B cell (primary cell): Measurements from ENCODE around the gene SDR39U1. TPM values are rescaled to one million over a fixed set of nuclear protein-coding genes. Genes with fewer than 3 reads are reported as not detected.

Experiments
- ATAC-seq: fragments of 200-7000 bp; cut with Tn5 transposase; one replicate; pipeline ENCODE4 v1.10.0; 2021; ENCODE audit warnings: low read depth, mild to moderate bottlenecking, moderate number of reproducible peaks, moderate library complexity
- CTCF ChIA-PET: fragments of 350-600 bp; sonication (Branson Sonifier 250); formaldehyde crosslinking; loops from one replicate; lab custom pipeline; 2021; ENCODE audit warnings: antibody characterized with exemption, inconsistent platforms; lab: Charles Lee
- POLR2A ChIA-PET: fragments of 350-600 bp; sonication (Branson Sonifier 250); formaldehyde crosslinking; loops from one replicate; lab custom pipeline; 2021; ENCODE audit warnings: antibody characterized with exemption; lab: Charles Lee
- DNase-seq: peaks from one replicate; pipeline ENCODE4 v3.0.0; 2013
- H2AFZ ChIP-seq: 2 replicates; pipeline ENCODE4 v1.6.1; 2012; ENCODE audit warnings: mild to moderate bottlenecking, low read depth, low read length; ENCODE audit not compliant: insufficient read depth, poor library complexity, severe bottlenecking
- H3K27ac ChIP-seq, 2 donors: 1 replicate in 1 of 2; 2 replicates in 1 of 2; pipeline ENCODE4 v1.5.1; 2012 to 2013; ENCODE audit warnings: low read length in 2 of 2, mild to moderate bottlenecking in 2 of 2, moderate library complexity in 1 of 2
- H3K27me3 ChIP-seq, 4 experiments: fragments of 200-600 bp in 1 of 4; sonication (generic) in 1 of 4; replicated peaks in 1 of 4; 1 replicate in 2 of 4; 2 replicates in 2 of 4; pipeline versions ENCODE4 v1.6.1 to v1.7.0; 2013 to 2016; ENCODE audit warnings: low read length in 3 of 4, mild to moderate bottlenecking in 2 of 4, mixed read lengths in 1 of 4, moderate library complexity in 1 of 4; ENCODE audit not compliant: insufficient read depth in 4 of 4, control insufficient read depth in 3 of 4; ENCODE audit errors: control extremely low read depth in 1 of 4
- H3K36me3 ChIP-seq, 2 experiments: replicated peaks in 1 of 2; 1 replicate in 1 of 2; 2 replicates in 1 of 2; pipeline versions ENCODE4 v1.6.1 to v1.7.1; 2013; ENCODE audit warnings: low read length in 1 of 2; ENCODE audit not compliant: insufficient read depth in 2 of 2, control insufficient read depth in 1 of 2; ENCODE audit errors: control extremely low read depth in 1 of 2, extremely low read depth in 1 of 2
- H3K4me1 ChIP-seq, 2 donors: fragments of 200-600 bp in 1 of 2; sonication (generic) in 1 of 2; 1 replicate in 1 of 2; 2 replicates in 1 of 2; pipeline versions ENCODE4 v1.5.1 to v1.6.1; 2013 to 2017; ENCODE audit warnings: low read length in 2 of 2; ENCODE audit not compliant: control insufficient read depth in 2 of 2, insufficient read depth in 2 of 2
- H3K4me2 ChIP-seq: replicated peaks from 2 replicates; pipeline ENCODE3; 2012; ENCODE audit warnings: mild to moderate bottlenecking, low read depth, low read length; ENCODE audit not compliant: poor library complexity, severe bottlenecking
- H3K4me3 ChIP-seq, 5 experiments: fragments of 200-600 bp in 1 of 5; sonication (generic) in 1 of 5; 1 replicate in 3 of 5; 2 replicates in 2 of 5; pipeline versions ENCODE4 v1.5.1 to v1.7.0; 2011 to 2016; ENCODE audit warnings: low read length in 4 of 5, mild to moderate bottlenecking in 4 of 5, low read depth in 2 of 5, control low read depth in 1 of 5, moderate library complexity in 1 of 5; ENCODE audit not compliant: insufficient read depth in 1 of 5; ENCODE audit errors: control extremely low read depth in 1 of 5, extremely low read depth in 1 of 5
- H3K79me2 ChIP-seq: fragments of 200-600 bp; sonication (generic); one replicate; pipeline ENCODE4 v1.6.0; 2016; ENCODE audit warnings: low read length; ENCODE audit not compliant: control insufficient read depth, insufficient read depth
- H3K9ac ChIP-seq: fragments of 200-600 bp; sonication (generic); 2 replicates; pipeline ENCODE4 v1.6.1; 2017; ENCODE audit warnings: mild to moderate bottlenecking, low read length, moderate library complexity
- H3K9me3 ChIP-seq, 3 donors: one replicate each; pipeline versions ENCODE4 v1.6.1 to v1.7.1; 2013; ENCODE audit warnings: low read length in 2 of 3; ENCODE audit not compliant: control insufficient read depth in 2 of 3, insufficient read depth in 1 of 3; ENCODE audit errors: control extremely low read depth in 1 of 3
- H4K20me1 ChIP-seq: 2 replicates; pipeline ENCODE4 v1.6.0; 2012; ENCODE audit warnings: mild to moderate bottlenecking, low read length; ENCODE audit not compliant: insufficient read depth, control insufficient read depth, poor library complexity, severe bottlenecking
- H3K27ac Mint-ChIP-seq: one replicate; pipeline ENCODE4 v1.8.0; 2021; ENCODE audit warnings: mixed read lengths
- H3K27me3 Mint-ChIP-seq: one replicate; pipeline ENCODE4 v1.8.0; 2021; ENCODE audit warnings: mixed read lengths
- H3K4me1 Mint-ChIP-seq: one replicate; pipeline ENCODE4 v1.8.0; 2021; ENCODE audit warnings: mixed read lengths
- H3K4me3 Mint-ChIP-seq: one replicate; pipeline ENCODE4 v1.8.0; 2021; ENCODE audit warnings: mixed read lengths
- H3K9me3 Mint-ChIP-seq: one replicate; pipeline ENCODE4 v1.8.0; 2022; ENCODE audit warnings: mixed read lengths; ENCODE audit not compliant: insufficient read depth
- EZH2 ChIP-seq: IDR thresholded peaks from 2 replicates; pipeline ENCODE4 v1.6.1; 2012; ENCODE audit warnings: borderline replicate concordance, low read depth, mild to moderate bottlenecking, moderate library complexity, low read length; ENCODE audit not compliant: insufficient read depth, poor library complexity, severe bottlenecking
- WGBS: methylation state at CpG from one replicate; pipeline ENCODE4 v1.1.5; 2013; ENCODE audit warnings: missing lambda C conversion rate; ENCODE audit not compliant: insufficient coverage; 5-methylcytosine and 5-hydroxymethylcytosine counted together
- intact Hi-C: fragments of 100-400 bp; cut with micrococcal nuclease; formaldehyde crosslinking; loops from one replicate; pipeline ENCODE4 v1.10.0; 2022
- polyA plus RNA-seq: library from polyadenylated mRNA; depleted of rRNA; stranded (reverse); fragments of >200 nt; gene quantifications from 2 replicates; pipeline ENCODE4 v1.2.3, GENCODE V29; 2012
- total RNA-seq, 2 donors: library from RNA; stranded (reverse); fragments of 120-200 nt in 1 of 2; gene quantifications; 1 replicate in 1 of 2; 2 replicates in 1 of 2; pipeline versions ENCODE4 v1.2.3 to v1.2.4, GENCODE V29; 2013 to 2022
- TF ChIP-seq, protein P1 (sequence below): fragments of 200-600 bp; IDR thresholded peaks from one replicate; pipeline ENCODE4 v1.8.0; 2022; ENCODE audit warnings: antibody characterized with exemption, mild to moderate bottlenecking

The SDR39U1 gene
- total and polyA plus RNA-seq, 2 donors (not counting 1 experiment from before 2014, with no cell fraction given): 126 to 247 TPM

DNA sequence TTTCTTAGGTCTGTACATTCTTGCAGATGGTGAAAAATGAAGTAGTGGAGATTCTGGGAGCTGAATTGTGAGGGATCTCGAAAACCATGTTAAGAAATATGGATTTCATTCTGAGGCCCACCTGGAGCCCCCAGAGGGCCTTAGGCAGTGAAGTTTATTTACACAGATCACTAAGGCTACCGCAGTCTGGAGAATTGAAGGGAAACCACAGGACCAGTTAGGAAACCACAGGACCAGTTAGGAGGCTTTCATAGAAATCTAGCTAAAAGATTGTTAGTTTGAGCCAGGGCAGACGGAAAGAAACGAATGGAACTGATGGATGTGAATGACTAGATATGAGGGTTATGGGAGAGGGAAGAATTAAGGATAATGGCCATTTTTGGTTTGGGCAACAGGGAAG is 20.3 kb downstream of the SDR39U1 start:
- 5% methylated on average over 4 of the region's 4 CpGs for WGBS
- H3K9me3 Mint-ChIP-seq: no peaks in the 10 kb centered on the region
- no peak for TF ChIP-seq EZH2
- TF ChIP-seq, protein P1, sequence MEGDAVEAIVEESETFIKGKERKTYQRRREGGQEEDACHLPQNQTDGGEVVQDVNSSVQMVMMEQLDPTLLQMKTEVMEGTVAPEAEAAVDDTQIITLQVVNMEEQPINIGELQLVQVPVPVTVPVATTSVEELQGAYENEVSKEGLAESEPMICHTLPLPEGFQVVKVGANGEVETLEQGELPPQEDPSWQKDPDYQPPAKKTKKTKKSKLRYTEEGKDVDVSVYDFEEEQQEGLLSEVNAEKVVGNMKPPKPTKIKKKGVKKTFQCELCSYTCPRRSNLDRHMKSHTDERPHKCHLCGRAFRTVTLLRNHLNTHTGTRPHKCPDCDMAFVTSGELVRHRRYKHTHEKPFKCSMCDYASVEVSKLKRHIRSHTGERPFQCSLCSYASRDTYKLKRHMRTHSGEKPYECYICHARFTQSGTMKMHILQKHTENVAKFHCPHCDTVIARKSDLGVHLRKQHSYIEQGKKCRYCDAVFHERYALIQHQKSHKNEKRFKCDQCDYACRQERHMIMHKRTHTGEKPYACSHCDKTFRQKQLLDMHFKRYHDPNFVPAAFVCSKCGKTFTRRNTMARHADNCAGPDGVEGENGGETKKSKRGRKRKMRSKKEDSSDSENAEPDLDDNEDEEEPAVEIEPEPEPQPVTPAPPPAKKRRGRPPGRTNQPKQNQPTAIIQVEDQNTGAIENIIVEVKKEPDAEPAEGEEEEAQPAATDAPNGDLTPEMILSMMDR: no peak
- H3K27me3 Mint-ChIP-seq: peaks cover 21% of the 10 kb centered on the region
- Histone ChIP-seq H3K4me3 (no peak overlapping the region), H3K9me3 (no peaks in the 10 kb centered on the region), H3K27ac (no peak overlapping the region), H3K4me2 (no peak overlapping the region), H3K9ac (no peak overlapping the region), H4K20me1 (no peaks in the 10 kb centered on the region), H3K27me3 (peaks cover 0 to 28% (median 7%) of the 10 kb centered on the region in 4 experiments), H3K4me1 (peaks cover 7 to 12% of the 10 kb centered on the region in 2 donors), H2AFZ (peak overlapping the region; percentile 40), H3K36me3 (no peaks in the 10 kb centered on the region), H3K79me2 (no peaks in the 10 kb centered on the region)
- ATAC-seq (no peak), DNase-seq (no peak)
- intact Hi-C loops: no loop called here
- ChIA-PET CTCF (interaction anchor here (1.1 to 17.4 kb wide), 5 partner anchors 9 to 88 kb away, joined by 3 to 650 read pairs (median 13); partner anchors contain the start of genes ADCY4 and RIPK3), POLR2A (no interaction called here)
- no peak overlapping the region for H3K27ac Mint-ChIP-seq
- peaks cover 2% of the 10 kb centered on the region for H3K4me1 Mint-ChIP-seq
- no peak overlapping the region for H3K4me3 Mint-ChIP-seq

DNA sequence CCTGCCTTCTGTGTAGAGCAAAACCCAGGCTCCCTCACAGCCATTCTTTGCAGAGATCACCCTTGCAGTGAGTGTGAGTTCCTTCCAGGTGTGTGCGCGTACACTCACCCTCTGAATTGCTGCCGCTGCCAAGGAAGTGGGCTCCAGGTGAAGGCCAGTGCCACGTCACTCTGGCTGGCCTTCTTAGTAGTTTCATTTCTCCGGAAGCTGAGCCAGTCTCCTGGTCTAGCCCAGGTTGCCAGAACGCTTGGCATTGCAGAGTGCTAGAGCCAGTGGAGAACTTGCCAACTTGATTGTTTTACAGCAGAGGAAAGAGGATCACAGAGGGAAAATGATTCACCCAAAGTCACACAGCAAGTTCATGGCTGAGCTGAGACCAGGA is 24.1 kb downstream of the SDR39U1 start:
- Histone ChIP-seq H3K4me1 (peaks cover 7 to 9% of the 10 kb centered on the region in 2 donors), H3K27me3 (peaks cover 0 to 43% (median 7%) of the 10 kb centered on the region in 4 experiments), H3K79me2 (no peaks in the 10 kb centered on the region), H3K9me3 (no peaks in the 10 kb centered on the region), H3K4me3 (no peak overlapping the region), H3K4me2 (no peak overlapping the region), H3K27ac (no peak overlapping the region), H3K36me3 (no peaks in the 10 kb centered on the region), H3K9ac (no peak overlapping the region), H2AFZ (no peak overlapping the region), H4K20me1 (no peaks in the 10 kb centered on the region)
- POLR2A ChIA-PET: interaction anchor here (1.2 kb wide), 1 partner anchor 48 kb away, joined by 3 read pairs; no protein-coding TSS in a partner anchor
- H3K4me3 Mint-ChIP-seq: no peak overlapping the region
- no peaks in the 10 kb centered on the region for H3K9me3 Mint-ChIP-seq
- 55% methylated on average over 4 of the region's 6 CpGs for WGBS
- no peaks in the 10 kb centered on the region for H3K4me1 Mint-ChIP-seq
- CTCF ChIA-PET: interaction anchor here (1.0 to 3.3 kb wide), 3 partner anchors 12 to 91 kb away, joined by 3 to 18 read pairs (median 7); partner anchors contain the start of genes CBLN3 and KHNYN
- TF ChIP-seq EZH2: no peak
- TF ChIP-seq, protein P1: no peak
- intact Hi-C loops: no loop called here
- ATAC-seq: no peak
- no peak overlapping the region for H3K27ac Mint-ChIP-seq
- DNase-seq: no peak
- H3K27me3 Mint-ChIP-seq: peaks cover 34% of the 10 kb centered on the region
